Activated T-helper 9 cell treated with anti-CD3 and anti-CD28 coated beads, Interleukin-2, amount 50 U/mL, for 16 hours (primary cell): Measurements from ENCODE around the gene CEP19.

ENCODE experiments used
- DNase-seq: peaks from one replicate; pipeline ENCODE4 v3.0.0-alpha.2; 2020; ENCODE audit warnings: low read depth

Gene CEP19

GRCh38 chr3:196662711-196663571 lies 49.1 kb downstream of the CEP19 start:
- no peak for DNase-seq

GRCh38 chr3:196662033-196662432 lies 50.0 kb downstream of the CEP19 start:
- no peak for DNase-seq

- no peak for DNase-seq
Measured at GRCh38 chr3:196661400-196661799, 50.6 kb downstream of the CEP19 start.

- no peak for DNase-seq
Measured at GRCh38 chr3:196660381-196661166, 51.5 kb downstream of the CEP19 start.

- DNase-seq = no peak
Measured at GRCh38 chr3:196659901-196660351, 52.1 kb downstream of the CEP19 start.
